Loucy (cell line): ENCODE data around the gene GULP1.

Source experiments
- CTCF ChIP-seq: fragments of 200-600 bp; sonication (generic); conservative IDR thresholded peaks from 2 replicates; pipeline ENCODE4 v1.5.1; 2014; ENCODE audit warnings: mild to moderate bottlenecking, antibody characterized with exemption, low read length
- EZH2phosphoT487 ChIP-seq: fragments of 200-600 bp; IDR thresholded peaks from 2 replicates; pipeline ENCODE4 v1.6.1; 2018; ENCODE audit warnings: antibody characterized with exemption, mild to moderate bottlenecking, moderate library complexity, borderline replicate concordance

GRCh38 chr2:188364033-188364630, 72.5 kb downstream of the GULP1 start:
- TF ChIP-seq CTCF (no peak), EZH2phosphoT487 (no peak)
